HG02943 (cell line): ENCODE data around the gene CCDC8.
"Not testable (repeated sequence)": the region's sequence is repeated elsewhere in the genome, so short reads cannot be mapped to it uniquely, and the experiment has no call there.

Experiments
- ATAC-seq: cut with Tn5 transposase; IDR thresholded peaks from one replicate; pipeline ENCODE4 v1.9.1; 2021; ENCODE audit warnings: mild to moderate bottlenecking, low read depth, moderate library complexity; ENCODE audit not compliant: unreplicated experiment

CCDC8 gene

GRCh38 chr19:46429999-46430398 is 16.6 kb upstream of the CCDC8 start:
- no peak for ATAC-seq

GRCh38 chr19:46428239-46429135 is 15.1 kb upstream of the CCDC8 start, which contains the start of gene PNMA8C:
Gene PNMA8C, minus strand, starts transcription at chr19:46428936. Its CDS starts 577 bp downstream, at chr19:46428359.
- no peak for ATAC-seq

GRCh38 chr19:46427518-46428045 is 14.2 kb upstream of the CCDC8 start:
- ATAC-seq, result no peak

GRCh38 chr19:46426506-46427162 is 13.3 kb upstream of the CCDC8 start:
- no peak for ATAC-seq

- no peak for ATAC-seq
Observed at GRCh38 chr19:46426035-46426505, 12.7 kb upstream of the CCDC8 start.

- ATAC-seq, result no peak
Observed at GRCh38 chr19:46423188-46423587, 9.8 kb upstream of the CCDC8 start.

GRCh38 chr19:46422344-46422743 is 9.0 kb upstream of the CCDC8 start:
- ATAC-seq, result no peak

- no peak for ATAC-seq
Observed at GRCh38 chr19:46420056-46420455, 6.7 kb upstream of the CCDC8 start.

GRCh38 chr19:46415804-46416709 is 2.7 kb upstream of the CCDC8 start:
- ATAC-seq, result not testable (repeated sequence)

GRCh38 chr19:46414899-46415298 is 1.5 kb upstream of the CCDC8 start:
- not testable (repeated sequence) for ATAC-seq

GRCh38 chr19:46412650-46413261 is 608 bp downstream of the CCDC8 start:
- ATAC-seq, result no peak

GRCh38 chr19:46411925-46412649 is 1.3 kb downstream of the CCDC8 start:
- no peak for ATAC-seq

- ATAC-seq, result no peak
Observed at GRCh38 chr19:46411088-46411924, 2.1 kb downstream of the CCDC8 start.

GRCh38 chr19:46410205-46411087 is 2.9 kb downstream of the CCDC8 start:
- no peak for ATAC-seq

- ATAC-seq, result no peak
Observed at GRCh38 chr19:46409191-46409590, 4.2 kb downstream of the CCDC8 start.

- no peak for ATAC-seq
Observed at GRCh38 chr19:46408664-46409039, 4.7 kb downstream of the CCDC8 start.

GRCh38 chr19:46407856-46408663 is 5.3 kb downstream of the CCDC8 start:
- ATAC-seq, result no peak
